ENCODE results near the gene RIN3.

- TF ChIP-seq EZH2phosphoT487 (IDR thresholded peaks at IDR 0.05; ENCODE audit: insufficient read depth, low read depth): no peak
- TF ChIP-seq EZH2 (IDR thresholded peaks at IDR 0.05; ENCODE audit: insufficient read depth, poor library complexity, severe bottlenecking): no peak
These were observed 14.1 kb downstream of the RIN3 start for GRCh38 chr14:92527721-92528120.
